ENCODE data around the gene COPZ2. TPM values are rescaled to one million over a fixed set of nuclear protein-coding genes. Genes with fewer than 3 reads are reported as not detected.

COPZ2 gene
- total and polyA plus RNA-seq, 8 donors, result 18.8 to 48.6 (median 24.2) TPM

- DNase-seq (no peak), ATAC-seq (no peak)
- no peaks in the 10 kb centered on the region for H3K36me3 ChIP-seq
- no peaks in the 10 kb centered on the region for H3K9me3 ChIP-seq
- H3K4me3 ChIP-seq, result peak overlapping the region; percentile 29 to 41
- TF ChIP-seq CTCF (IDR thresholded peaks at IDR 0.05), result no peak
- intact Hi-C loops (cut with DNase I), result loop anchor here (5.0 to 10.0 kb wide), 4 partner anchors 49 to 109 kb away; no protein-coding TSS in a partner anchor
- peaks cover 14 to 55% of the 10 kb centered on the region in 2 donors for H3K4me1 ChIP-seq
- H3K27ac ChIP-seq, result peak overlapping the region; percentile 57 to 71
- H3K27me3 ChIP-seq, result peaks cover 0 to 28% of the 10 kb centered on the region in 2 donors
These were observed 11.6 kb downstream of the COPZ2 start for GRCh38 chr17:48025904-48026501.

GRCh38 chr17:48025040-48025903, 12.3 kb downstream of the COPZ2 start:
- Histone ChIP-seq H3K4me1 (peaks cover 14 to 55% of the 10 kb centered on the region in 2 donors), H3K9me3 (no peaks in the 10 kb centered on the region), H3K27ac (peak overlapping the region; percentile 60 to 87), H3K27me3 (peaks cover 0 to 35% of the 10 kb centered on the region in 2 donors), H3K4me3 (peak overlapping the region; percentile 31 to 41), H3K36me3 (no peaks in the 10 kb centered on the region)
- ATAC-seq, result peak; percentile 89
- intact Hi-C loops (cut with DNase I), result loop anchor here (5.0 to 10.0 kb wide), 4 partner anchors 50 to 110 kb away; no protein-coding TSS in a partner anchor
- peak; percentile 54 to 86 for TF ChIP-seq CTCF (IDR thresholded peaks at IDR 0.05)
- DNase-seq, result peak; percentile 94 to 100 (median 98)

- peak; percentile 54 for ATAC-seq
- no peak for TF ChIP-seq CTCF (IDR thresholded peaks at IDR 0.05)
- Histone ChIP-seq H3K4me3 (peak overlapping the region; percentile 31 to 41), H3K4me1 (peaks cover 14 to 55% of the 10 kb centered on the region in 2 donors), H3K36me3 (no peaks in the 10 kb centered on the region), H3K27me3 (peaks cover 0 to 44% of the 10 kb centered on the region in 2 donors), H3K9me3 (no peaks in the 10 kb centered on the region), H3K27ac (peak overlapping the region; percentile 60 to 87)
- peak in 3 of 4 donors; percentile 51 to 92 (median 81) for DNase-seq
- intact Hi-C loops (cut with DNase I), result loop anchor here (5.0 to 10.0 kb wide), 4 partner anchors 50 to 110 kb away; no protein-coding TSS in a partner anchor
These were observed 13.2 kb downstream of the COPZ2 start for GRCh38 chr17:48024149-48025039.

- Histone ChIP-seq H3K27ac (peak overlapping the region; percentile 60 to 87), H3K36me3 (no peaks in the 10 kb centered on the region)
- intact Hi-C loops (cut with DNase I), result loop anchor here (10.0 kb wide), 3 partner anchors 51 to 111 kb away; no protein-coding TSS in a partner anchor
These were observed 14.0 kb downstream of the COPZ2 start for GRCh38 chr17:48023400-48024148.

More at GRCh38 chr17:48023400-48024148, 14.0 kb downstream of the COPZ2 start:
- ATAC-seq, result peak; percentile 58
- peak overlapping the region; percentile 31 to 41 for H3K4me3 ChIP-seq
- H3K4me1 ChIP-seq, result peaks cover 14 to 57% of the 10 kb centered on the region in 2 donors
- no peaks in the 10 kb centered on the region for H3K9me3 ChIP-seq
- TF ChIP-seq CTCF (IDR thresholded peaks at IDR 0.05), result no peak
- peaks cover 0 to 48% of the 10 kb centered on the region in 2 donors for H3K27me3 ChIP-seq
- DNase-seq, result peak; percentile 35 to 94 (median 82)
